ENCODE measurements around the gene CNPY1. TPM values are rescaled to one million over a fixed set of nuclear protein-coding genes. Genes with fewer than 3 reads are reported as not detected.

Gene CNPY1
- polyA plus RNA-seq, 4 donors, result not detected

DNA sequence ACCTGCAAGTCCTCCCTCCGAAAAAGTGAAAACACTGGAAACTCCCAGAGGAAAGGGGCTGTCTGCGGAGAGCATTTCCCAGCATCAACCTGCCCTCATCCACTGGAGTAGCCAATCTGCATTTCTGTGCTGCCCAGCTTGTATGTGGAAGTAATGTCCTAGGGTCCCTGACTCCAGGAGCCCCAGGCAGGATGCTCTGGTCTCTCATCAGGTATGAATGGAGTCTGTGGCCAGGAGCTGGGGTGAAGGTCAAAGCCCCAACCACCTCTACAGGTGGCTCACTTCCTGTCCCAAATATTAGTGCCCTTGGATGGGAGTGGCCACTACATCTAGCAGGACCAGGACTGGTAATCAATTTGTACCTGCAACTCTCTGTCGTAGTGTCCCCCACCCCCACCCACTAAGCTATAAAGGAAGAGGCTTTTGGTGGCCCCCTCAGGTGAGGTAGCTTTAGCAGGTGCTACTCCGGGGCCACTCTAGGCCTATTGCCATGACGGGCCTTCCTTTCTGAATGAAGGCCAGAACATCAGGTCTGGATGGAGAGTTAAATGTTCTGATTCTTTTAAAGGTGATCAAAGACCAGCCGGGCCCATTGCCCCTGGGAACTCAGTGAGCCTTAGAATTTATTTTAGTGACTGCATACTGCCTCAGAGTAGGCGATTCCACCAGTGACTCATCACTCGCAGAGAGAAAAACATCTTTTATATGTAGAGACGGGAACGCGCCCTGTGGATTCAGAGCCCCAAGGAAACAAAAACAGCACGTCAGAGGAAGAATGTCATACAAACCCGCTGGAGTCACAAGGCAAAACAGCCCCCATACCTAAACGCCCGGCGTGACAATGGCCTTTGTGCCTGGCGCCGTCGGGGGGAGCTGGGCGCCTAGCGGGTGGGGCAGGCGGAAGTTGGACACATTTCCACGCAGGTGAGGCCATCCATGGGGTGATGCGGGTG, 75.4 kb downstream of the CNPY1 start:
- no peak for FAIRE-seq
- peaks cover 24 to 97% (median 81%) of the 10 kb centered on the region in 3 donors for H3K27me3 ChIP-seq (ENCODE audit: control insufficient read depth in 3 of 3, insufficient read depth in 3 of 3, low read length in 3 of 3)
- DNase-seq, result no peak
- no peak overlapping the region for H3K27ac ChIP-seq (ENCODE audit: low read depth in 1 of 3, low read length in 2 of 3)
- no peak overlapping the region for H3K4me3 ChIP-seq (ENCODE audit: low read depth in 1 of 3, low read length in 3 of 3)
- no peaks in the 10 kb centered on the region for H3K36me3 ChIP-seq (ENCODE audit: control insufficient read depth in 3 of 3, insufficient read depth in 2 of 3, low read depth in 1 of 3, low read length in 3 of 3)
- peaks cover 0 to 6% of the 10 kb centered on the region in 2 donors for H3K9me3 ChIP-seq (ENCODE audit: control insufficient read depth in 2 of 2, insufficient read depth in 1 of 2, low read depth in 1 of 2, low read length in 1 of 2)
- peaks cover 0 to 11% (median 0%) of the 10 kb centered on the region in 3 donors for H3K4me1 ChIP-seq (ENCODE audit: control insufficient read depth in 3 of 3, insufficient read depth in 2 of 3, low read depth in 1 of 3, low read length in 2 of 3)
- 3 to 7% (median 4%) methylated on average over 24 of the region's 24 CpGs for WGBS, 3 donors

DNA sequence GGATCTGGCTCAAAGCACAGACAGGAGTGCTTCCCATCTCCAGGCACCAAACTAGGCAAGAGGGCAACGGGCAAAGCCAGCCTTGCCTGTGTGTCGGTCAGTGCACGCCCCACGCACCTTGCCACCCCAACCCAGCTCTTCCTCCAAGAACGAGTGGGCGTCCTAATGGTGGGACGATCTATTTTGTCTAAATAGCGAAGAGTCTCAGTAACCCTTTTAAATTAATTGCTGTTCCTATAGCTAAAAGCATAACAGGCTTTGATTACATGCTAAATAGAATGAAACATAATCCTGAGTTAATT, 76.2 kb downstream of the CNPY1 start:
- peaks cover 0 to 3% of the 10 kb centered on the region in 2 donors for H3K9me3 ChIP-seq (ENCODE audit: control insufficient read depth in 2 of 2, insufficient read depth in 1 of 2, low read depth in 1 of 2, low read length in 1 of 2)
- H3K27me3 ChIP-seq (ENCODE audit: control insufficient read depth in 3 of 3, insufficient read depth in 3 of 3, low read length in 3 of 3), result peaks cover 22 to 97% (median 79%) of the 10 kb centered on the region in 3 donors
- H3K36me3 ChIP-seq (ENCODE audit: control insufficient read depth in 3 of 3, insufficient read depth in 2 of 3, low read depth in 1 of 3, low read length in 3 of 3), result no peaks in the 10 kb centered on the region

DNA sequence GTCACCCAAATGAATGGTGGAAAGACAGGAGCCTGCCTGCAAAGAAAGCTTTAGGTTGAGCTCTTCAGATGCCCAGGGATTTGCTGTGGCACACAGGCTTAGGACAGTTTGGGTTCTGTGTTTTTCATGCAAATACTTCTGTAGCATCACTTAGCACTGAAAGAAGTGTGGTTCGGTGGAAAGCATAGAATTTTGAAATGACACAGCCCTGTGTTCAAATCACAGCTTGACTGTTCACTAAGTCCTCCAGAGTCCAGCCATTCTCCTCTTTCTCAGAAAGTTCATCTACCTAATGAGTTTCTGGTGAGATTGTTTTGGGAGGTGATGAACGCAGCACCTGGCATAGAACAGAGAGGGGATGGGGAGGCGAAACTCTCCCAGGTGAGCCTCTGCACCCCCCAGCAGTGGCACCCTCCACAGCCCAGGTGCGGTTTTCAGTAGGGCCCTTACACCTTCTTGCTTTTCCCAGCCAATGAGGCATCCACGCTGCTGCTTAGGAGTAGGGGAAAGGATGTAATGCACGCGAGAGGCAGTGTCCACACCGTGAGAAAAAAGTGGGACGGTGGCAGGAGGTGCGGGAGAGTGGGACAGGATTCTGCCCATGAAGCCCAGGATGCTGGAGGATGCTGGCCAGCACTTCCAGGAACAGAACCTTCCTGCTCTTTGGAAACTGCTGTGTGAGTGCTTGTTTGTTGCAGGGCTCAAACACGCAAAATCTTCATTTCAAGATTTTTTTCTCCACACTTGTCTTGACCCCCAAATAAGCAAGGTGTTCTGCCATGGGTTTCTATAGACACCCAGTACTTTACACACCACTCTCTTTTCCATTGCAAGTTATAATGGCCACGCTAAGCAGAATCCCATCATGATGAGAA, 76.8 kb downstream of the CNPY1 start:
- DNase-seq (no peak), FAIRE-seq (no peak)
- Histone ChIP-seq H3K36me3 (ENCODE audit: control insufficient read depth in 3 of 3, insufficient read depth in 2 of 3, low read depth in 1 of 3, low read length in 3 of 3) (no peaks in the 10 kb centered on the region), H3K9me3 (ENCODE audit: control insufficient read depth in 2 of 2, insufficient read depth in 1 of 2, low read depth in 1 of 2, low read length in 1 of 2) (peaks cover 0 to 3% of the 10 kb centered on the region in 2 donors), H3K4me1 (ENCODE audit: control insufficient read depth in 3 of 3, insufficient read depth in 2 of 3, low read depth in 1 of 3, low read length in 2 of 3) (peaks cover 0 to 11% (median 0%) of the 10 kb centered on the region in 3 donors), H3K4me3 (ENCODE audit: low read depth in 1 of 3, low read length in 3 of 3) (no peak overlapping the region), H3K27ac (ENCODE audit: low read depth in 1 of 3, low read length in 2 of 3) (no peak overlapping the region), H3K27me3 (ENCODE audit: control insufficient read depth in 3 of 3, insufficient read depth in 3 of 3, low read length in 3 of 3) (peaks cover 22 to 99% (median 79%) of the 10 kb centered on the region in 3 donors)
- WGBS, 3 donors, result 7 to 11% (median 11%) methylated on average over 12 of the region's 12 CpGs

More for the DNA sequence above, 76.2 kb downstream of the CNPY1 start:
- FAIRE-seq (no peak), DNase-seq (no peak)
- Histone ChIP-seq H3K4me3 (ENCODE audit: low read depth in 1 of 3, low read length in 3 of 3) (no peak overlapping the region), H3K27ac (ENCODE audit: low read depth in 1 of 3, low read length in 2 of 3) (no peak overlapping the region), H3K4me1 (ENCODE audit: control insufficient read depth in 3 of 3, insufficient read depth in 2 of 3, low read depth in 1 of 3, low read length in 2 of 3) (peaks cover 0 to 11% (median 0%) of the 10 kb centered on the region in 3 donors)
- 19 to 33% (median 26%) methylated on average over 8 of the region's 8 CpGs for WGBS, 3 donors

DNA sequence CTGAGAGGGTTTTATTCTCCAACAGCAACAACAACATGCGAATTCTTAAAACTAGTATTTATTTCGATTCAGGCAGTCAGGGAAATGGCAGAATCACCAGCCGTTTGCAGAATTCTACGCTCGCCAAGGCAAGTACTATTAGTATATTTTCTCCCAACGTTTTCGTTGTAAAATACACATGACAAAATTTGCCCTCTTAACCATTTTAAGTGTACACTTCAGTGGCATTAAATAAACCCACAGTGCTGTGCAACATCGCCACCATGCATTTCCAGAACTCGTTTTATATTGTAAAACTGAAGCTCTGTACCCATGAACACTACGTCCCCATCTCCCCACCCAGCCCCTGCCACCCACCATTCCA, 77.6 kb downstream of the CNPY1 start:
- no peak overlapping the region for H3K27ac ChIP-seq (ENCODE audit: low read depth in 1 of 3, low read length in 2 of 3)
- WGBS, 3 donors, result 8 to 17% (median 13%) methylated on average over 10 of the region's 10 CpGs
- no peak overlapping the region for H3K4me3 ChIP-seq (ENCODE audit: low read depth in 1 of 3, low read length in 3 of 3)
- DNase-seq (no peak), FAIRE-seq (no peak)
- peaks cover 22 to 97% (median 76%) of the 10 kb centered on the region in 3 donors for H3K27me3 ChIP-seq (ENCODE audit: control insufficient read depth in 3 of 3, insufficient read depth in 3 of 3, low read length in 3 of 3)
- H3K36me3 ChIP-seq (ENCODE audit: control insufficient read depth in 3 of 3, insufficient read depth in 2 of 3, low read depth in 1 of 3, low read length in 3 of 3), result no peaks in the 10 kb centered on the region
- H3K9me3 ChIP-seq (ENCODE audit: control insufficient read depth in 2 of 2, insufficient read depth in 1 of 2, low read depth in 1 of 2, low read length in 1 of 2), result peaks cover 0 to 3% of the 10 kb centered on the region in 2 donors
- peaks cover 0 to 11% (median 0%) of the 10 kb centered on the region in 3 donors for H3K4me1 ChIP-seq (ENCODE audit: control insufficient read depth in 3 of 3, insufficient read depth in 2 of 3, low read depth in 1 of 3, low read length in 2 of 3)

DNA sequence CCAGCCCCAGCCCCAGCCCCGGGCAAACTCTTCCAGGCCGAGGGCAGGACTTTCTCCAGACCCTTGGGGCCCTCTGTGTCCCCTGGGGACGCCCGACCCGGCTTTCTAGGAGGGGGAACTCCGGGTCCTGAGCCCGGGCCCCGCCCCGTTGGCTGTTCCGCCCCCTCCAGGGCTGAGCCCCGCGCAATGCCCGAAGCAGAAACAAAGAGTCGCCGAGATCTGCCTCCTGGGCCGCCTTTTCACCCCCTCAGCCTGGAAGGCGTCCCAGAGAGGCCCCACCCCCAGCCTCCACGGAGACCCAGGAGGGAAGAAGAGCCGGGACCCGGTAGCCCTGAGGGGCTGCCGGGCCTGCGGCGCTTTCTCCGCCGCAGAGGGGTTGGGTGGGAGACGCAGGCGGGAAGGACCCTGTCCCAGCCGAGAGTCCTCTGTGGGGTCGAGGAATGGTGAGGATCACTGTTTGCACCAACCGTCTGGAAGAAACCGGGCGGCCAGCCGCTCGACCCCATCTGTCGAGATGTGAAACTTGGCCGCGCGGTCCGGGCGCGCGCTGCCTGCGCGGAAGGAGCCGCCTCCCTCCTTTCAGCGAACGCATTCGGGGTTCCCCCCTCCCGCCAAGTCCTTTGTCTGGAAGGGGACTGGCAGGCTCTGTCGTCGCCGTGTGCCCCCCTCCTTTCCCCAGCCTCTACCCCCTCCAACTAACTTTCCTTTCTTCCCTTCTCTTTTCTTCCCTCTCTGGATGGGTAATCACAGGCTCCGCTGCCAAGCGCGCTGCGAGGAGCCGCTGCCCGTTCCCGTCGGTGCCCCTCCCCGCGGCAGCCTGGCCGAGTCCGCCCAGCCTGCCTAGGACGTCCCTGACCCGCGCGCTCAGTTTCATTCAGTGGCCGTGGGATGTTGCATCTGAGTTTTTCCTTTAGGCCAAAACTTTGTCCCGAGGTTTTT, 78.2 kb downstream of the CNPY1 start:
- 3 to 5% (median 4%) methylated on average over 61 to 70 of the region's 70 CpGs for WGBS, 3 donors
- H3K4me1 ChIP-seq (ENCODE audit: control insufficient read depth in 3 of 3, insufficient read depth in 2 of 3, low read depth in 1 of 3, low read length in 2 of 3), result peaks cover 0 to 11% (median 0%) of the 10 kb centered on the region in 3 donors
- no peaks in the 10 kb centered on the region for H3K36me3 ChIP-seq (ENCODE audit: control insufficient read depth in 3 of 3, insufficient read depth in 2 of 3, low read depth in 1 of 3, low read length in 3 of 3)
- H3K27me3 ChIP-seq (ENCODE audit: control insufficient read depth in 3 of 3, insufficient read depth in 3 of 3, low read length in 3 of 3), result peaks cover 22 to 97% (median 76%) of the 10 kb centered on the region in 3 donors
- no peak overlapping the region for H3K4me3 ChIP-seq (ENCODE audit: low read depth in 1 of 3, low read length in 3 of 3)
- DNase-seq, result no peak
- FAIRE-seq, result no peak
- no peak overlapping the region for H3K27ac ChIP-seq (ENCODE audit: low read depth in 1 of 3, low read length in 2 of 3)
- no peaks in the 10 kb centered on the region for H3K9me3 ChIP-seq (ENCODE audit: control insufficient read depth in 2 of 2, insufficient read depth in 1 of 2, low read depth in 1 of 2, low read length in 1 of 2)

DNA sequence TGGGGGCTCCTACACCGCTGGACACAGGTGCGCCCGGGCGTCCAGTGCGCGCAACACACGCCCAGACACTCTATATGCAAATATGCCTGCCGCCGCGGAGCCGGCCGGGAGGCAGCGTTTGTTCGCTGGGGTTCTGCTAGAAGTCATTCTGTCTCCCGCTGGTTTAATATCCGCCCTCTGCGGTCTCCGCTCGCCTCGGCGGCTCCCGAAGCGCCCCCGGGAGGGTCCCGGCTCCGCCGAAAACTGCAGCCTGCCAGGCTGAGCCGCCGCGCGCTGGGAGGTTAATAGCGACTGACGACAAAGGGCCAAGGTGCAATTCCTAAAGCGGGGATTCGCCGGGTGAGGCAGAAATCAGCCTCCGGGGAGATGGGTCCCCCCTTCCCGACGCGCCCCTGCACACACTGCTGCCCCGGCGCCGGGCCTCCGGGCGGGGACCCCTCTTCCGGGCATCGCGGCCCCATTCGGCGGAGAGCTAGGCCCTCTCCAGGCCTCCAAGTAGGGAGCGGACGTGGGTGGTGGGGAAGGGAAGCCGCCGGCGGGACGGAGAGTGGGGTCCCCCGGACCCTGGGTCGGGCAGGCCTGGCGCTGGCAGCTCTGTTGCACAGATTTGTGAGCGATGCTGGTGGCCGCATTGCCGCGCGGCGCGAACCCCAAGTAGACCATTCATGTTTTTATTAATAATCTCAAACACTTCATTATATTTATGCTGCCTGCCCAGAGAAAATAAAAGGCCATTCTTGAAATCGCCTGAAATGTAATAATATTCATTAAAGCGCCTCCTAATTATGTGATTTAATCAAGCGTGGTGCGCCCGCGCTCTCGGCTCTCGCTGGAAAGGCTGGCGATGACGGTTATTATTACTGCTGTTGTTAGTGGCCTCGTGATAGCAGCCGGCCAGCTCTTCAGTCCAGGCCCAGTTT, 79.3 kb downstream of the CNPY1 start:
- H3K27ac ChIP-seq (ENCODE audit: low read depth in 1 of 3, low read length in 2 of 3), result no peak overlapping the region
- H3K9me3 ChIP-seq (ENCODE audit: control insufficient read depth in 2 of 2, insufficient read depth in 1 of 2, low read depth in 1 of 2, low read length in 1 of 2), result no peaks in the 10 kb centered on the region
- peak in 1 of 2 donors; percentile 54 for DNase-seq
- H3K27me3 ChIP-seq (ENCODE audit: control insufficient read depth in 3 of 3, insufficient read depth in 3 of 3, low read length in 3 of 3), result peaks cover 18 to 95% (median 76%) of the 10 kb centered on the region in 3 donors
- peaks cover 0 to 11% (median 0%) of the 10 kb centered on the region in 3 donors for H3K4me1 ChIP-seq (ENCODE audit: control insufficient read depth in 3 of 3, insufficient read depth in 2 of 3, low read depth in 1 of 3, low read length in 2 of 3)
- WGBS, 3 donors, result 3 to 4% (median 4%) methylated on average over 77 to 78 of the region's 78 CpGs
- no peak for FAIRE-seq
- H3K4me3 ChIP-seq (ENCODE audit: low read depth in 1 of 3, low read length in 3 of 3), result peak overlapping the region in 1 of 3 donors; percentile 16
- no peaks in the 10 kb centered on the region for H3K36me3 ChIP-seq (ENCODE audit: control insufficient read depth in 3 of 3, insufficient read depth in 2 of 3, low read depth in 1 of 3, low read length in 3 of 3)

DNA sequence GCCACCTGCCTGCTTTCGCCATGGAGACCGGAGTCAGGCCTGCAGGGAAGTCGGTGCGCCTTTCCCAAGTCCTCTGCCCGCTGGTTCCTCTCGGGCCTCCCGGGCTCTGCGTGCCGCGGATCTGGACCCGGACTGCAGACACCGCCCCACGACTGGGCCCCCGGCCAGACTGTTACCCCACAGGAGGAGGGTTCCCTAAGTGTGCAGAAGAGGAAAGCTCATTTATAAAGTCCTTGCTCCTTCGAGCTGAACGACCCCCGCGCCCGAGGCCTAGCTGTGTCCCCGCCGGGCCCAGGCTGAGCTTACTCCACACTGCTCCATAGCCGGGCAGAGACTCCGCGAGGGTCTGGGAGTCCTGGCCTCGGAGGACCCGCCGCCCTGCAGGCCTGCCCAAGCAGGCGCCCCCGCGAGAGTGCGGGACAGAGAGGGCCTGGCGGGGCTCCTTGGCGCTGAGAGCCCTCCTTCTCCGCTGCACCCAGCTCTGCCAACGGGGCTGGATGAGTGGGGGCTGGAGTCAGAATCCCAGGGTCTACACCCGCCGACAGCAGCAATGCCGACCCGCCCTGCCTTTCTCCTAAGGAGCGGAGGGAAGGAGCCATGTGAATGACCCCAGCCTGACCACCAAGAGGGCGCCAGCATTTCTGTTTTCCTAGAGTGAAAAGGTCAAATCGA, 80.1 kb downstream of the CNPY1 start:
- no peak for FAIRE-seq
- no peak for DNase-seq
- Histone ChIP-seq H3K4me3 (ENCODE audit: low read depth in 1 of 3, low read length in 3 of 3) (peak overlapping the region in 1 of 3 donors; percentile 16), H3K9me3 (ENCODE audit: control insufficient read depth in 2 of 2, insufficient read depth in 1 of 2, low read depth in 1 of 2, low read length in 1 of 2) (no peaks in the 10 kb centered on the region), H3K27me3 (ENCODE audit: control insufficient read depth in 3 of 3, insufficient read depth in 3 of 3, low read length in 3 of 3) (peaks cover 18 to 95% (median 80%) of the 10 kb centered on the region in 3 donors), H3K27ac (ENCODE audit: low read depth in 1 of 3, low read length in 2 of 3) (no peak overlapping the region), H3K4me1 (ENCODE audit: control insufficient read depth in 3 of 3, insufficient read depth in 2 of 3, low read depth in 1 of 3, low read length in 2 of 3) (peaks cover 0 to 11% (median 0%) of the 10 kb centered on the region in 3 donors), H3K36me3 (ENCODE audit: control insufficient read depth in 3 of 3, insufficient read depth in 2 of 3, low read depth in 1 of 3, low read length in 3 of 3) (no peaks in the 10 kb centered on the region)
- WGBS, 3 donors, result 5 to 9% (median 6%) methylated on average over 41 to 42 of the region's 42 CpGs
